H1 (cell line): ENCODE results near the gene MACROD2. TPM values are rescaled to one million over a fixed set of nuclear protein-coding genes. Genes with fewer than 3 reads are reported as not detected.

Experiments
- CTCF ChIA-PET: fragments of 300-600 bp; sonication (Branson Sonifier 250); formaldehyde crosslinking; loops from one replicate; lab custom pipeline; 2021; ENCODE audit not compliant: partially characterized antibody; lab: Charles Lee
- POLR2A ChIA-PET: fragments of 300-600 bp; sonication (Branson Sonifier 250); formaldehyde crosslinking; loops from one replicate; lab custom pipeline; 2021; ENCODE audit warnings: inconsistent platforms; ENCODE audit not compliant: partially characterized antibody; lab: Charles Lee
- DNase-seq, 2 experiments: peaks; one replicate each; pipeline versions ENCODE4 v3.0.0 to v3.0.0-alpha.2; 2010 to 2022; ENCODE audit warnings: low spot score in 2 of 2, low read depth in 1 of 2, mixed read lengths in 1 of 2
- FAIRE-seq: peaks from 2 replicates; lab custom pipeline; 2011; peaks lifted over from hg19 to GRCh38; lab: Jason Lieb, UNC
- H2AFZ ChIP-seq: 2 replicates; pipeline ENCODE4 v1.8.1; 2012; ENCODE audit warnings: low read length, inconsistent platforms
- H2AK5ac ChIP-seq: 2 replicates; pipeline ENCODE4 v1.6.1; 2013; ENCODE audit warnings: low read depth, low read length
- H2BK120ac ChIP-seq: replicated peaks from 2 replicates; pipeline ENCODE3; 2013; ENCODE audit warnings: low read depth, low read length, inconsistent platforms
- H2BK12ac ChIP-seq: 2 replicates; pipeline ENCODE4 v1.6.1; 2013; ENCODE audit warnings: low read depth, low read length
- H2BK15ac ChIP-seq: 2 replicates; pipeline ENCODE4 v1.6.1; 2013; ENCODE audit warnings: low read length
- H2BK20ac ChIP-seq: 2 replicates; pipeline ENCODE4 v1.6.1; 2013; ENCODE audit warnings: low read length
- H2BK5ac ChIP-seq: 2 replicates; pipeline ENCODE4 v1.6.1; 2013; ENCODE audit warnings: low read depth, low read length
- H3K14ac ChIP-seq: 2 replicates; pipeline ENCODE4 v1.6.1; 2013; ENCODE audit warnings: inconsistent platforms; ENCODE audit not compliant: insufficient read length
- H3K18ac ChIP-seq: 2 replicates; pipeline ENCODE4 v1.6.1; 2013; ENCODE audit warnings: low read length; ENCODE audit errors: extremely low read depth
- H3K23ac ChIP-seq: 2 replicates; pipeline ENCODE4 v1.6.1; 2013; ENCODE audit warnings: inconsistent platforms; ENCODE audit not compliant: insufficient read length
- H3K23me2 ChIP-seq: 2 replicates; pipeline ENCODE4 v1.6.1; 2013; ENCODE audit warnings: low read depth, low read length
- H3K27ac ChIP-seq: 2 replicates; pipeline ENCODE4 v1.6.1; 2011; ENCODE audit warnings: low read depth, low read length, inconsistent platforms
- H3K27me3 ChIP-seq, 4 experiments: replicated peaks in 1 of 4; 1 replicate in 1 of 4; 2 replicates in 3 of 4; pipeline versions ENCODE4 v1.6.1 to v1.8.1; 2011 to 2013; ENCODE audit warnings: low read length in 3 of 4, mild to moderate bottlenecking in 3 of 4, inconsistent platforms in 2 of 4, mixed read lengths in 2 of 4, moderate library complexity in 1 of 4; ENCODE audit not compliant: control insufficient read depth in 3 of 4, insufficient read depth in 3 of 4; ENCODE audit errors: extremely low read depth in 1 of 4
- H3K36me3 ChIP-seq, 4 experiments: 2 replicates each; pipeline versions ENCODE4 v1.6.1 to v1.8.1; 2011 to 2013; ENCODE audit warnings: mild to moderate bottlenecking in 4 of 4, low read length in 3 of 4, moderate library complexity in 2 of 4, control low read depth in 1 of 4, inconsistent platforms in 1 of 4; ENCODE audit not compliant: insufficient read depth in 4 of 4, control insufficient read depth in 2 of 4
- H3K4ac ChIP-seq: replicated peaks from 2 replicates; pipeline ENCODE3; 2013; ENCODE audit warnings: low read length, low read depth, mixed read lengths, inconsistent platforms; ENCODE audit not compliant: insufficient read length
- H3K4me1 ChIP-seq, 4 experiments: replicated peaks in 1 of 4; 1 replicate in 1 of 4; 2 replicates in 3 of 4; pipeline versions ENCODE4 v1.6.1 to v1.8.1; 2011 to 2013; ENCODE audit warnings: low read length in 3 of 4, inconsistent platforms in 2 of 4, mixed read lengths in 1 of 4; ENCODE audit not compliant: insufficient read depth in 4 of 4, control insufficient read depth in 3 of 4
- H3K4me2 ChIP-seq, 2 experiments: 2 replicates each; pipeline versions ENCODE4 v1.6.1 to v1.8.1; 2011 to 2013; ENCODE audit warnings: low read depth in 2 of 2, low read length in 2 of 2, control low read depth in 1 of 2, inconsistent platforms in 1 of 2, mild to moderate bottlenecking in 1 of 2; ENCODE audit not compliant: insufficient read depth in 1 of 2
- H3K4me3 ChIP-seq, 4 experiments: fragments of 200-600, 300-600 bp in 1 of 4; sonication (generic), shearing (Covaris generic), sonication (Bioruptor Twin) in 1 of 4; 2 replicates each; pipeline versions ENCODE4 v1.5.1 to v1.8.1; 2011 to 2016; ENCODE audit warnings: low read length in 4 of 4, low read depth in 3 of 4, control low read depth in 2 of 4, inconsistent platforms in 2 of 4, mild to moderate bottlenecking in 2 of 4, mixed read lengths in 1 of 4, moderate library complexity in 1 of 4; ENCODE audit not compliant: insufficient read depth in 2 of 4; ENCODE audit errors: extremely low read depth in 1 of 4
- H3K56ac ChIP-seq: replicated peaks from 2 replicates; pipeline ENCODE3; 2013; ENCODE audit warnings: low read depth, mild to moderate bottlenecking, mixed read lengths, low read length, inconsistent platforms; ENCODE audit not compliant: insufficient read length
- H3K79me1 ChIP-seq: 2 replicates; pipeline ENCODE4 v1.6.1; 2013; ENCODE audit warnings: low read depth, low read length, control low read depth
- H3K79me2 ChIP-seq, 2 experiments: 2 replicates each; pipeline versions ENCODE4 v1.6.1 to v1.8.1; 2012 to 2013; ENCODE audit warnings: low read length in 2 of 2, mild to moderate bottlenecking in 2 of 2, inconsistent platforms in 1 of 2; ENCODE audit not compliant: insufficient read depth in 2 of 2, control insufficient read depth in 1 of 2
- H3K9ac ChIP-seq, 4 experiments: replicated peaks in 1 of 4; 1 replicate in 1 of 4; 2 replicates in 3 of 4; pipeline versions ENCODE4 v1.6.1 to v1.8.1; 2011 to 2013; ENCODE audit warnings: low read depth in 3 of 4, low read length in 3 of 4, control low read depth in 2 of 4, mild to moderate bottlenecking in 2 of 4, moderate library complexity in 2 of 4, inconsistent platforms in 1 of 4; ENCODE audit errors: extremely low read depth in 1 of 4
- H3K9me3 ChIP-seq, 2 experiments: 2 replicates each; pipeline versions ENCODE4 v1.6.1 to v1.8.1; 2012 to 2013; ENCODE audit warnings: mild to moderate bottlenecking in 2 of 2, moderate library complexity in 2 of 2, control low read depth in 1 of 2, inconsistent platforms in 1 of 2, low read depth in 1 of 2, low read length in 1 of 2, mixed read lengths in 1 of 2; ENCODE audit not compliant: insufficient read depth in 2 of 2
- H4K20me1 ChIP-seq, 2 experiments: replicated peaks in 1 of 2; 2 replicates each; pipeline versions ENCODE3 to v1.8.1; 2011 to 2013; ENCODE audit warnings: inconsistent platforms in 2 of 2, low read length in 2 of 2, mild to moderate bottlenecking in 1 of 2; ENCODE audit not compliant: insufficient read depth in 2 of 2, control insufficient read depth in 1 of 2
- H4K5ac ChIP-seq: 2 replicates; pipeline ENCODE4 v1.6.1; 2013; ENCODE audit warnings: low read length, low read depth, mixed read lengths, inconsistent platforms; ENCODE audit not compliant: insufficient read length
- H4K8ac ChIP-seq: 2 replicates; pipeline ENCODE4 v1.8.0; 2013; ENCODE audit warnings: mild to moderate bottlenecking, moderate library complexity, low read length, inconsistent platforms; ENCODE audit not compliant: insufficient read depth; ENCODE audit errors: extremely low read depth
- H4K91ac ChIP-seq: replicated peaks from 2 replicates; pipeline ENCODE3; 2013; ENCODE audit warnings: low read length, mixed read lengths, inconsistent platforms; ENCODE audit not compliant: insufficient read length
- ATF2 ChIP-seq: IDR thresholded peaks from 2 replicates; pipeline ENCODE4 v1.6.1; 2012; ENCODE audit warnings: low read length, inconsistent platforms
- CBX8 ChIP-seq: fragments of 300-800, 300-1000 bp; sonication (generic); IDR thresholded peaks from 2 replicates; pipeline ENCODE4 v1.7.1; 2016; ENCODE audit warnings: low read depth, low read length, borderline replicate concordance
- CHD1 ChIP-seq: IDR thresholded peaks from 2 replicates; pipeline ENCODE4 v1.6.1; 2012; ENCODE audit warnings: low read depth, low read length, improper control_type of control experiment
- CREB1 ChIP-seq: IDR thresholded peaks from 2 replicates; pipeline ENCODE4 v1.6.1; 2012; ENCODE audit warnings: inconsistent platforms
- EP300 ChIP-seq, 2 experiments: IDR thresholded peaks; 1 replicate in 1 of 2; 2 replicates in 1 of 2; pipeline ENCODE4 v1.6.1; 2011 to 2012; ENCODE audit warnings: low read depth in 2 of 2, low read length in 2 of 2, mild to moderate bottlenecking in 2 of 2, borderline replicate concordance in 1 of 2, inconsistent platforms in 1 of 2, moderate library complexity in 1 of 2
- FOSL1 ChIP-seq: IDR thresholded peaks from 2 replicates; pipeline ENCODE4 v1.6.1; 2011; ENCODE audit warnings: mild to moderate bottlenecking, low read depth, low read length, moderate library complexity; ENCODE audit not compliant: insufficient read depth
- HDAC6 ChIP-seq: IDR thresholded peaks from one replicate; pipeline ENCODE4 v1.7.1; 2012; ENCODE audit warnings: low read depth, mild to moderate bottlenecking, inconsistent platforms, low read length, moderate library complexity
- NANOG ChIP-seq: IDR thresholded peaks from 2 replicates; pipeline ENCODE4 v1.6.1; 2011; ENCODE audit warnings: low read length, low read depth, mild to moderate bottlenecking, inconsistent platforms; ENCODE audit not compliant: insufficient read depth, poor library complexity, severe bottlenecking
- PHF8 ChIP-seq: fragments of 200-600 bp; sonication (generic); conservative IDR thresholded peaks from 2 replicates; pipeline ENCODE4 v1.7.1; 2012; ENCODE audit warnings: low read depth, mild to moderate bottlenecking, inconsistent platforms, low read length, moderate library complexity
- POLR2A ChIP-seq, 2 experiments: IDR thresholded peaks; 1 replicate in 1 of 2; 2 replicates in 1 of 2; pipeline ENCODE4 v1.6.1; 2011; ENCODE audit warnings: low read depth in 2 of 2, low read length in 2 of 2, mild to moderate bottlenecking in 2 of 2; ENCODE audit errors: control extremely low read depth in 1 of 2
- POLR2AphosphoS5 ChIP-seq: IDR thresholded peaks from 2 replicates; pipeline ENCODE4 v1.6.1; 2011; ENCODE audit warnings: low read depth, low read length
- POU5F1 ChIP-seq: IDR thresholded peaks from 2 replicates; pipeline ENCODE4 v1.6.1; 2011; ENCODE audit warnings: low read depth, mild to moderate bottlenecking, low read length, moderate library complexity
- SP2 ChIP-seq: IDR thresholded peaks from 2 replicates; pipeline ENCODE4 v1.6.1; 2012; ENCODE audit warnings: mild to moderate bottlenecking, low read length, inconsistent platforms
- TBP ChIP-seq: IDR thresholded peaks from 2 replicates; pipeline ENCODE4 v1.6.1; 2011; ENCODE audit warnings: low read depth, low read length, improper control_type of control experiment
- WGBS, 2 experiments: shearing (Covaris generic) in 1 of 2; methylation state at CpG; one replicate each; pipeline versions ENCODE4 v1.1.6 to v1.1.7; 2013 to 2015; ENCODE audit warnings: low lambda C conversion rate in 2 of 2, mixed read lengths in 2 of 2, inconsistent platforms in 1 of 2, low coverage in 1 of 2, missing lambda C conversion rate in 1 of 2; ENCODE audit not compliant: insufficient replicate concordance in 2 of 2, insufficient coverage in 1 of 2, insufficient read length in 1 of 2; ENCODE audit errors: extremely low coverage in 1 of 2, missing lambda C conversion rate in 1 of 2; 5-methylcytosine and 5-hydroxymethylcytosine counted together
- polyA plus RNA-seq, 7 experiments: library from polyadenylated mRNA; depleted of rRNA in 3 of 7; stranded (reverse) in 5 of 7; unstranded in 2 of 7; fragments of >200 nt in 5 of 7; fragments of 200-250 nt in 2 of 7; gene quantifications; 1 replicate in 5 of 7; 2 replicates in 1 of 7; 4 replicates in 1 of 7; pipeline versions ENCODE4 v1.2.1 to v1.2.3, GENCODE V29; 2011 to 2013; ENCODE audit warnings: missing spikeins in 2 of 7, mixed read lengths in 2 of 7
- total RNA-seq: library from RNA; stranded (reverse); fragmentation: NEBNext Ultra II Directional; extraction: Animal tissue kit (Norgen Biotek cat#: 25700); gene quantifications from 2 replicates; pipeline ENCODE4 v1.2.1, GENCODE V29; 2021

The MACROD2 gene
- total and polyA plus RNA-seq, 2 of the 8 experiments (the other 6 are each of a cell fraction or from before 2014, with no cell fraction given), result 0.70 to 3.9 TPM

GRCh38 chr20:14566505-14566904 lies 571.2 kb downstream of the MACROD2 start:
- H4K20me1 ChIP-seq, result no peaks in the 10 kb centered on the region
- no peak overlapping the region for H4K91ac ChIP-seq
- H4K5ac ChIP-seq, result no peak overlapping the region
- no peak overlapping the region for H2BK12ac ChIP-seq
- H3K56ac ChIP-seq, result no peak overlapping the region
- no peak overlapping the region for H3K4ac ChIP-seq
- no peak overlapping the region for H3K4me3 ChIP-seq
- peaks cover 0 to 7% (median 5%) of the 10 kb centered on the region in 4 experiments; a peak in 5 of 7 replicates for H3K4me1 ChIP-seq
- POLR2A ChIA-PET, result no interaction called here
- H2BK15ac ChIP-seq, result no peak overlapping the region
- no peak overlapping the region for H4K8ac ChIP-seq
- DNase-seq (no peak), FAIRE-seq (no peak)
- no peaks in the 10 kb centered on the region for H3K36me3 ChIP-seq
- CTCF ChIA-PET, result no interaction called here
- H3K27me3 ChIP-seq, result no peaks in the 10 kb centered on the region
- no peak overlapping the region for H2BK120ac ChIP-seq
- H3K79me1 ChIP-seq, result no peaks in the 10 kb centered on the region
- no peak overlapping the region for H3K14ac ChIP-seq
- H2AK5ac ChIP-seq, result no peak overlapping the region
- no peak overlapping the region for H3K18ac ChIP-seq
- H3K9me3 ChIP-seq, result peaks cover 0 to 4% of the 10 kb centered on the region in 2 experiments; a peak in 1 of 4 replicates
- no peak overlapping the region for H3K27ac ChIP-seq
- no peaks in the 10 kb centered on the region for H3K23me2 ChIP-seq
- no peak overlapping the region for H3K4me2 ChIP-seq
- no peak overlapping the region for H3K9ac ChIP-seq
- H2BK5ac ChIP-seq, result no peak overlapping the region
- H2BK20ac ChIP-seq, result no peak overlapping the region
- no peak overlapping the region for H2AFZ ChIP-seq
- WGBS, 2 experiments, result 86% methylated on average over 2 of the region's 2 CpGs; no CpG with 5 or more reads in 1 of the 2 experiments
- no peak overlapping the region for H3K23ac ChIP-seq
- H3K79me2 ChIP-seq, result no peaks in the 10 kb centered on the region
- no peak for TF ChIP-seq POLR2A (IDR thresholded peaks at IDR 0.05; ENCODE audit: control extremely low read depth in 1 of 2, low read depth in 2 of 2, low read length in 2 of 2)
- no peak for TF ChIP-seq NANOG
- TF ChIP-seq CREB1, result no peak
- no peak for TF ChIP-seq POU5F1
- no peak for TF ChIP-seq PHF8
- TF ChIP-seq HDAC6, result no peak
- no peak for TF ChIP-seq CHD1
- no peak for TF ChIP-seq TBP
- TF ChIP-seq POLR2AphosphoS5, result no peak
- no peak for TF ChIP-seq FOSL1
- TF ChIP-seq ATF2, result no peak
- no peak for TF ChIP-seq EP300 (IDR thresholded peaks at IDR 0.05; ENCODE audit: borderline replicate concordance in 1 of 2, low read depth in 2 of 2, low read length in 2 of 2)
- TF ChIP-seq SP2, result no peak
- TF ChIP-seq CBX8, result no peak
